ENCODE data around the gene PAEP.
A peak's percentile ranks its signal among the peaks of the same experiment; 100 is the strongest.

Gene PAEP

GRCh38 chr9:135566552-135566951 is 5.0 kb downstream of the PAEP start:
- no peak overlapping the region for H3K56ac ChIP-seq (ENCODE audit: low read length)
- H2AK5ac ChIP-seq (ENCODE audit: low read length) = no peak overlapping the region
- no peak overlapping the region for H3K27ac ChIP-seq (ENCODE audit: low read depth, low read length)

DNA sequence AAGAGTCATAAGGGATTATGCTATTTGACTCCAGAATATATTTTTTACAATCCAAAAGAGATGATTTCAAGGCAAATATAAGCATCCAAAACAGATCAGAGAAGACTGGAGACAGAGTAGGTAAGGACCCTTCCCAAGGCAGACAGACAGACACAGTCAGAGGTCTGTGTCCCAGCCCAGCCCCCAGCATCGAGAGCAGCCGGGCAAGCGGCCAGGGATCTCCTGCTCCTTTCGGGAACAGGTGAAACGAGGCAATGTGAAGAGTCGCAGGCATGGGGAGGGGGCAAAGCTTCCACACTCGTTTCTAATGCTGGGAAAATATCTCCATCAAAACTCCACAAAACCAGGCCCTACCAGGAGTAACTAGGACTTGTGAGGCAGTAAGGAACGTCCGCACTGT is 5.8 kb downstream of the PAEP start:
- H3K56ac ChIP-seq (ENCODE audit: low read length) = no peak overlapping the region
- H3K4ac ChIP-seq (ENCODE audit: low read depth, low read length) = no peak overlapping the region
- H3K18ac ChIP-seq (ENCODE audit: low read length) = no peak overlapping the region
- no peak overlapping the region for H3K23ac ChIP-seq (ENCODE audit: low read length)
- no peak overlapping the region for H2AK5ac ChIP-seq (ENCODE audit: low read length)
- H4K8ac ChIP-seq (ENCODE audit: low read depth, low read length) = no peak overlapping the region
- no peak overlapping the region for H2BK5ac ChIP-seq (ENCODE audit: low read length)
- H3K4me1 ChIP-seq (ENCODE audit: control insufficient read depth, low read depth, low read length) = no peaks in the 10 kb centered on the region
- H2BK15ac ChIP-seq (replicated peaks; ENCODE audit: low read depth) = no peak overlapping the region
- WGBS (ENCODE audit: extremely low coverage, insufficient coverage, low lambda C conversion rate) = no CpG with 5 or more reads among the region's 9 CpGs
- no peaks in the 10 kb centered on the region for H3K79me2 ChIP-seq (ENCODE audit: control insufficient read depth, insufficient read depth, low read length)
- no peak for DNase-seq
- no peak overlapping the region for H3K27ac ChIP-seq (ENCODE audit: low read depth, low read length)
- H2BK120ac ChIP-seq (ENCODE audit: low read depth, low read length) = no peak overlapping the region
- H3K4me2 ChIP-seq (ENCODE audit: low read length) = no peak overlapping the region
- no peak overlapping the region for H4K5ac ChIP-seq (ENCODE audit: low read length)
- H3K9ac ChIP-seq (ENCODE audit: low read length) = no peak overlapping the region
- H3K36me3 ChIP-seq (ENCODE audit: control insufficient read depth, insufficient read depth, low read length) = no peaks in the 10 kb centered on the region
- no peaks in the 10 kb centered on the region for H3K79me1 ChIP-seq (ENCODE audit: low read length)
- H3K4me3 ChIP-seq (ENCODE audit: low read length) = no peak overlapping the region
- H3K27me3 ChIP-seq (ENCODE audit: insufficient read depth, low read length, poor library complexity) = no peaks in the 10 kb centered on the region

More at GRCh38 chr9:135566552-135566951, 5.0 kb downstream of the PAEP start:
- H4K5ac ChIP-seq (ENCODE audit: low read length) = no peak overlapping the region
- H3K36me3 ChIP-seq (ENCODE audit: control insufficient read depth, insufficient read depth, low read length) = no peaks in the 10 kb centered on the region
- no peak overlapping the region for H3K9ac ChIP-seq (ENCODE audit: low read length)
- no peaks in the 10 kb centered on the region for H3K4me1 ChIP-seq (ENCODE audit: control insufficient read depth, low read depth, low read length)
- WGBS (ENCODE audit: extremely low coverage, insufficient coverage, low lambda C conversion rate) = no CpG with 5 or more reads among the region's 10 CpGs
- H3K27me3 ChIP-seq (ENCODE audit: insufficient read depth, low read length, poor library complexity) = no peaks in the 10 kb centered on the region
- H3K23ac ChIP-seq (ENCODE audit: low read length) = no peak overlapping the region
- H3K4ac ChIP-seq (ENCODE audit: low read depth, low read length) = no peak overlapping the region
- H2BK15ac ChIP-seq (replicated peaks; ENCODE audit: low read depth) = no peak overlapping the region
- H3K18ac ChIP-seq (ENCODE audit: low read length) = no peak overlapping the region
- DNase-seq = no peak
- no peak overlapping the region for H3K4me3 ChIP-seq (ENCODE audit: low read length)
- H2BK5ac ChIP-seq (ENCODE audit: low read length) = no peak overlapping the region
- H2BK120ac ChIP-seq (ENCODE audit: low read depth, low read length) = no peak overlapping the region
- no peaks in the 10 kb centered on the region for H3K79me1 ChIP-seq (ENCODE audit: low read length)
- no peak overlapping the region for H4K8ac ChIP-seq (ENCODE audit: low read depth, low read length)
- H3K4me2 ChIP-seq (ENCODE audit: low read length) = no peak overlapping the region
- H3K79me2 ChIP-seq (ENCODE audit: control insufficient read depth, insufficient read depth, low read length) = no peaks in the 10 kb centered on the region

DNA sequence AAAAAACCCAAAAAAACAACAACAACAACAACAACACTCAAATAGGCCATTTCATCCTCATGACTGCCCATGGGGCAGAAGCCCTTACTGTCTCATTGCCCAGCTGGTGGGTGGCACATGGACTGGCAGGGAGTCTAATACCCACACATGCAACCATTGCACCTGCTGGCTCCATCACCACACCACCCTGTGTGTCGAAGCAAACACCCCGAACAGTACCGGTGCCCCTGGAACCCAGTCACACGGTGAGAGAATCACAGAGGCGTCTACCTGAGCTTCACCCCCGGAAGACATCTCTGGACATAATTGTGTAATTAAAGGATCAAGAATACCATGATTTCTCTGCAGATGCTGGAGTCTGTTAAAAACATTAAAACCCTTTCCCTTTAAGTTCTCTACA is 6.5 kb downstream of the PAEP start:
- no peak overlapping the region for H3K23ac ChIP-seq (ENCODE audit: low read length)
- no peak overlapping the region for H3K18ac ChIP-seq (ENCODE audit: low read length)
- no CpG with 5 or more reads among the region's 6 CpGs for WGBS (ENCODE audit: extremely low coverage, insufficient coverage, low lambda C conversion rate)
- H3K4me1 ChIP-seq (ENCODE audit: control insufficient read depth, low read depth, low read length) = no peaks in the 10 kb centered on the region
- H3K4me2 ChIP-seq (ENCODE audit: low read length) = no peak overlapping the region
- no peak overlapping the region for H2BK120ac ChIP-seq (ENCODE audit: low read depth, low read length)
- no peak overlapping the region for H3K56ac ChIP-seq (ENCODE audit: low read length)
- no peak for DNase-seq
- no peak overlapping the region for H3K4me3 ChIP-seq (ENCODE audit: low read length)
- H3K4ac ChIP-seq (ENCODE audit: low read depth, low read length) = no peak overlapping the region
- no peak overlapping the region for H4K8ac ChIP-seq (ENCODE audit: low read depth, low read length)
- H4K5ac ChIP-seq (ENCODE audit: low read length) = no peak overlapping the region
- no peak overlapping the region for H2BK15ac ChIP-seq (replicated peaks; ENCODE audit: low read depth)
- H3K9ac ChIP-seq (ENCODE audit: low read length) = no peak overlapping the region
- no peak overlapping the region for H2AK5ac ChIP-seq (ENCODE audit: low read length)
- H2BK5ac ChIP-seq (ENCODE audit: low read length) = no peak overlapping the region
- H3K79me2 ChIP-seq (ENCODE audit: control insufficient read depth, insufficient read depth, low read length) = no peaks in the 10 kb centered on the region
- H3K27ac ChIP-seq (ENCODE audit: low read depth, low read length) = no peak overlapping the region
- H3K36me3 ChIP-seq (ENCODE audit: control insufficient read depth, insufficient read depth, low read length) = no peaks in the 10 kb centered on the region
- H3K27me3 ChIP-seq (ENCODE audit: insufficient read depth, low read length, poor library complexity) = no peaks in the 10 kb centered on the region
- H3K79me1 ChIP-seq (ENCODE audit: low read length) = no peaks in the 10 kb centered on the region

DNA sequence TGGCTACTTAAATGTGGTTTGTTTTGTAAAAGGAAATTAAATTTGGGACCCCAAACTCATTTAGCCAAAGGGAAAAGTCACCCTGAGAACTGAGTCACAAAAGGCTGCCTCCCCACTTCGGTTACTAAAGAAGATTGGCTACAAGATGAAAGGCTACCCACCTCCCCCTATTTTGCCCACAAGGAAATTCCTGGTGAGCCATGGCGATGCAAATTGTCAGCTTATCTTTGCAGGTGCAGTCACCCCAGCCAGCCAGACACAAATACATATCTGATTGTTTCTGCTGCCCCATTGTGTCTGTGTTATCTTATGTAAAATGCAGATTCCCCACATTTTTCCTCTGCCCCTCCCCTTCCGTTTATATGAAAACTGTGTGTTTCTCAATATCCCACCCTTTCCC is 8.9 kb downstream of the PAEP start:
- H2AK5ac ChIP-seq (ENCODE audit: low read length) = no peak overlapping the region

GRCh38 chr9:135572233-135572632 is 10.7 kb downstream of the PAEP start:
- Histone ChIP-seq H3K27ac (ENCODE audit: low read depth, low read length) (no peak overlapping the region), H3K4me3 (ENCODE audit: low read length) (no peak overlapping the region), H3K79me1 (ENCODE audit: low read length) (no peaks in the 10 kb centered on the region), H2BK5ac (ENCODE audit: low read length) (no peak overlapping the region), H2BK120ac (ENCODE audit: low read depth, low read length) (no peak overlapping the region), H4K8ac (ENCODE audit: low read depth, low read length) (no peak overlapping the region), H3K4ac (ENCODE audit: low read depth, low read length) (no peak overlapping the region), H3K36me3 (ENCODE audit: control insufficient read depth, insufficient read depth, low read length) (no peaks in the 10 kb centered on the region), H3K79me2 (ENCODE audit: control insufficient read depth, insufficient read depth, low read length) (no peaks in the 10 kb centered on the region), H2AK5ac (ENCODE audit: low read length) (no peak overlapping the region), H3K27me3 (ENCODE audit: insufficient read depth, low read length, poor library complexity) (no peaks in the 10 kb centered on the region), H3K9ac (ENCODE audit: low read length) (no peak overlapping the region), H3K23ac (ENCODE audit: low read length) (no peak overlapping the region), H4K5ac (ENCODE audit: low read length) (no peak overlapping the region), H3K56ac (ENCODE audit: low read length) (no peak overlapping the region), H3K4me2 (ENCODE audit: low read length) (no peak overlapping the region), H3K4me1 (ENCODE audit: control insufficient read depth, low read depth, low read length) (no peaks in the 10 kb centered on the region), H2BK15ac (replicated peaks; ENCODE audit: low read depth) (no peak overlapping the region), H3K18ac (ENCODE audit: low read length) (no peak overlapping the region)
- WGBS (ENCODE audit: extremely low coverage, insufficient coverage, low lambda C conversion rate) = 100% methylated on average over 1 of the region's 2 CpGs
- no peak for DNase-seq

More for the DNA sequence above, 8.9 kb downstream of the PAEP start:
- Histone ChIP-seq H3K9ac (ENCODE audit: low read length) (no peak overlapping the region), H3K36me3 (ENCODE audit: control insufficient read depth, insufficient read depth, low read length) (no peaks in the 10 kb centered on the region), H3K27ac (ENCODE audit: low read depth, low read length) (no peak overlapping the region), H3K4me2 (ENCODE audit: low read length) (no peak overlapping the region), H4K5ac (ENCODE audit: low read length) (no peak overlapping the region), H2BK5ac (ENCODE audit: low read length) (no peak overlapping the region), H3K4me1 (ENCODE audit: control insufficient read depth, low read depth, low read length) (no peaks in the 10 kb centered on the region), H3K4ac (ENCODE audit: low read depth, low read length) (no peak overlapping the region), H3K79me1 (ENCODE audit: low read length) (no peaks in the 10 kb centered on the region), H2BK120ac (ENCODE audit: low read depth, low read length) (no peak overlapping the region), H3K4me3 (ENCODE audit: low read length) (no peak overlapping the region), H3K23ac (ENCODE audit: low read length) (no peak overlapping the region), H3K18ac (ENCODE audit: low read length) (no peak overlapping the region), H2BK15ac (replicated peaks; ENCODE audit: low read depth) (no peak overlapping the region), H4K8ac (ENCODE audit: low read depth, low read length) (no peak overlapping the region), H3K79me2 (ENCODE audit: control insufficient read depth, insufficient read depth, low read length) (no peaks in the 10 kb centered on the region), H3K56ac (ENCODE audit: low read length) (no peak overlapping the region), H3K27me3 (ENCODE audit: insufficient read depth, low read length, poor library complexity) (no peaks in the 10 kb centered on the region)
- peak; percentile 10 for DNase-seq
- WGBS (ENCODE audit: extremely low coverage, insufficient coverage, low lambda C conversion rate) = no CpG with 5 or more reads among the region's 3 CpGs

DNA sequence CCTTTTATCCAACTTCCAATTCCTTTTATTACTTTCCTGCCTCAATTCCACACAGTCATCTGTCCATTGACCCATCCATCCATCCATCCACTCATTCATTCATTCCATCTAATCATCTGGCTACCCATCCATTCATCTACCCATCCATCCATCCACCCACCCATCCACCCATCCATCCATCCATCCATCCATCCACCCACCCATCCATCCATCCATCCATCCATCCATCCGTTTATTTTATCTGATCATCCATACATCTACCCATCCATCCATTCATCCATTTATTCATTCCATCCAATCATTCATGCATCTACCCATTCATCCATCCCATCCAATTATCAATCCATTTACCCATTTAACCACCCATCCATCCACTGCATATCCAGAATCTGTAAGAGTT is 11.6 kb downstream of the PAEP start:
- WGBS (ENCODE audit: extremely low coverage, insufficient coverage, low lambda C conversion rate) = 88% methylated on average over 1 of the region's 1 CpG
- H3K4me3 ChIP-seq (ENCODE audit: low read length) = no peak overlapping the region
- H4K5ac ChIP-seq (ENCODE audit: low read length) = no peak overlapping the region
- H3K4me2 ChIP-seq (ENCODE audit: low read length) = no peak overlapping the region
- no peak overlapping the region for H3K18ac ChIP-seq (ENCODE audit: low read length)
- no peak overlapping the region for H3K9ac ChIP-seq (ENCODE audit: low read length)
- H3K79me1 ChIP-seq (ENCODE audit: low read length) = no peaks in the 10 kb centered on the region
- H2AK5ac ChIP-seq (ENCODE audit: low read length) = no peak overlapping the region
- no peak overlapping the region for H3K4ac ChIP-seq (ENCODE audit: low read depth, low read length)
- no peak overlapping the region for H2BK120ac ChIP-seq (ENCODE audit: low read depth, low read length)
- H2BK5ac ChIP-seq (ENCODE audit: low read length) = no peak overlapping the region
- H2BK15ac ChIP-seq (replicated peaks; ENCODE audit: low read depth) = no peak overlapping the region
- H3K79me2 ChIP-seq (ENCODE audit: control insufficient read depth, insufficient read depth, low read length) = no peaks in the 10 kb centered on the region
- no peaks in the 10 kb centered on the region for H3K4me1 ChIP-seq (ENCODE audit: control insufficient read depth, low read depth, low read length)
- H3K27ac ChIP-seq (ENCODE audit: low read depth, low read length) = no peak overlapping the region
- H3K56ac ChIP-seq (ENCODE audit: low read length) = no peak overlapping the region
- DNase-seq = no peak
- H3K23ac ChIP-seq (ENCODE audit: low read length) = no peak overlapping the region
- no peaks in the 10 kb centered on the region for H3K27me3 ChIP-seq (ENCODE audit: insufficient read depth, low read length, poor library complexity)
- H3K36me3 ChIP-seq (ENCODE audit: control insufficient read depth, insufficient read depth, low read length) = no peaks in the 10 kb centered on the region
- no peak overlapping the region for H4K8ac ChIP-seq (ENCODE audit: low read depth, low read length)
